Endothelial cell of umbilical vein (primary cell): Measurements from ENCODE around the gene TADA2B. TPM values are rescaled to one million over a fixed set of nuclear protein-coding genes. Genes with fewer than 3 reads are reported as not detected.

Experiments used
- BruUV-seq: library from RNA; stranded (reverse); fragments of 400-500 nt; replicated peaks from 2 replicates; lab custom pipeline; 2021; lab: Mats Ljungman, UMichigan
- CTCF ChIA-PET: fragments of 300-600, 350-600 bp; sonication (Branson Sonifier 250); formaldehyde crosslinking; loops from one replicate; lab custom pipeline; 2021; ENCODE audit warnings: antibody characterized with exemption, inconsistent platforms; lab: Charles Lee
- POLR2A ChIA-PET: fragments of 300-600, 350-600 bp; sonication (Branson Sonifier 250); formaldehyde crosslinking; loops from one replicate; lab custom pipeline; 2021; ENCODE audit warnings: antibody characterized with exemption, inconsistent platforms; lab: Charles Lee
- DNase-seq: peaks from one replicate; pipeline ENCODE4 v3.0.0-alpha.2; 2011; ENCODE audit warnings: low read depth, low spot score
- FAIRE-seq: peaks from 2 replicates; lab custom pipeline; 2011; peaks lifted over from hg19 to GRCh38; lab: Jason Lieb, UNC
- H2AFZ ChIP-seq: 2 replicates; pipeline ENCODE4 v1.6.0; 2012; ENCODE audit warnings: low read depth, low read length, control low read depth, inconsistent platforms
- H3K27ac ChIP-seq: 2 replicates; pipeline ENCODE4 v1.5.1; 2011; ENCODE audit warnings: low read depth, mild to moderate bottlenecking, control low read depth, low read length, moderate library complexity; ENCODE audit not compliant: insufficient read depth
- H3K27me3 ChIP-seq, 2 experiments: 2 replicates each; pipeline versions ENCODE4 v1.6.0 to v1.6.1; 2011; ENCODE audit warnings: low read length in 2 of 2, mixed read lengths in 1 of 2; ENCODE audit not compliant: control insufficient read depth in 2 of 2, insufficient read depth in 2 of 2
- H3K36me3 ChIP-seq, 2 experiments: 2 replicates in 1 of 2; 3 replicates in 1 of 2; pipeline ENCODE4 v1.5.1; 2011; ENCODE audit warnings: low read length in 2 of 2, mild to moderate bottlenecking in 1 of 2, moderate library complexity in 1 of 2; ENCODE audit not compliant: control insufficient read depth in 2 of 2, insufficient read depth in 2 of 2; ENCODE audit errors: extremely low read depth in 1 of 2
- H3K4me1 ChIP-seq: 3 replicates; pipeline ENCODE4 v1.5.1; 2011; ENCODE audit warnings: mild to moderate bottlenecking, low read length; ENCODE audit not compliant: control insufficient read depth, insufficient read depth; ENCODE audit errors: extremely low read depth
- H3K4me2 ChIP-seq: 2 replicates; pipeline ENCODE4 v1.6.1; 2011; ENCODE audit warnings: low read length, control low read depth, mixed read lengths; ENCODE audit not compliant: insufficient read depth
- H3K4me3 ChIP-seq, 3 experiments: fragments of 200-600 bp in 1 of 3; sonication (generic), shearing (Covaris generic) in 1 of 3; replicated peaks in 1 of 3; 2 replicates each; pipeline ENCODE4 v1.5.1; 2011 to 2016; ENCODE audit warnings: control low read depth in 3 of 3, low read length in 3 of 3, mild to moderate bottlenecking in 2 of 3, inconsistent platforms in 1 of 3, low read depth in 1 of 3, moderate library complexity in 1 of 3; ENCODE audit not compliant: insufficient read depth in 1 of 3
- H3K79me2 ChIP-seq: 2 replicates; pipeline ENCODE4 v1.6.0; 2012; ENCODE audit warnings: low read length, inconsistent platforms; ENCODE audit not compliant: control insufficient read depth, insufficient read depth
- H3K9ac ChIP-seq: replicated peaks from 2 replicates; pipeline ENCODE3; 2011; ENCODE audit warnings: low read length, control low read depth; ENCODE audit not compliant: insufficient read depth; ENCODE audit errors: extremely low read depth
- H3K9me1 ChIP-seq: replicated peaks from 3 replicates; pipeline ENCODE4 v1.6.0; 2011; ENCODE audit warnings: mild to moderate bottlenecking, low read length; ENCODE audit not compliant: control insufficient read depth, insufficient read depth; ENCODE audit errors: extremely low read depth
- H3K9me3 ChIP-seq: replicated peaks from 2 replicates; pipeline ENCODE4 v1.5.1; 2012; ENCODE audit warnings: low read length, inconsistent platforms; ENCODE audit not compliant: control insufficient read depth, insufficient read depth
- H4K20me1 ChIP-seq: replicated peaks from 2 replicates; pipeline ENCODE3; 2011; ENCODE audit warnings: mild to moderate bottlenecking, low read length; ENCODE audit not compliant: control insufficient read depth, insufficient read depth; ENCODE audit errors: extremely low read depth
- EZH2 ChIP-seq: IDR thresholded peaks from 2 replicates; pipeline ENCODE4 v1.6.1; 2012; ENCODE audit warnings: borderline replicate concordance, low read depth, mild to moderate bottlenecking, moderate library complexity, low read length, inconsistent platforms; ENCODE audit not compliant: severe bottlenecking
- FOS ChIP-seq: IDR thresholded peaks from 2 replicates; pipeline ENCODE4 v1.6.1; 2011; ENCODE audit warnings: mild to moderate bottlenecking, low read length, moderate library complexity, borderline replicate concordance; ENCODE audit not compliant: insufficient read depth
- GATA2 ChIP-seq: IDR thresholded peaks from 2 replicates; pipeline ENCODE4 v1.7.0; 2011; ENCODE audit warnings: low read depth, mild to moderate bottlenecking, moderate library complexity, mixed read lengths, low read length; ENCODE audit not compliant: insufficient read length, insufficient read depth
- JUN ChIP-seq: IDR thresholded peaks from 2 replicates; pipeline ENCODE4 v1.6.1; 2011; ENCODE audit warnings: borderline replicate concordance, low read depth; ENCODE audit not compliant: insufficient read length, insufficient read depth
- MYC ChIP-seq: IDR thresholded peaks from one replicate; pipeline ENCODE4 v1.6.1; 2011; ENCODE audit warnings: mild to moderate bottlenecking, low read depth, low read length
- POLR2A ChIP-seq: IDR thresholded peaks from 2 replicates; pipeline ENCODE4 v1.6.1; 2012; ENCODE audit warnings: low read depth, mild to moderate bottlenecking, control low read depth, low read length
- POLR2AphosphoS5 ChIP-seq: IDR thresholded peaks from 2 replicates; pipeline ENCODE4 v1.6.1; 2012; ENCODE audit warnings: low read depth, mild to moderate bottlenecking, control low read depth, low read length, moderate library complexity; ENCODE audit not compliant: insufficient read depth
- dilution Hi-C: fragments of 300-500 bp; cut with MboI; formaldehyde crosslinking; loops from one replicate; pipeline ENCODE4 v1.15.0; 2019; ENCODE audit warnings: low sequenced_read_pairs; ENCODE audit not compliant: extremely low pct_ligation_motif_present
- intact Hi-C: fragments of 100-400 bp; cut with micrococcal nuclease; formaldehyde crosslinking; loops from one replicate; pipeline ENCODE4 v1.10.0; 2022
- polyA plus RNA-seq, 4 experiments: library from polyadenylated mRNA; depleted of rRNA in 3 of 4; stranded (reverse) in 3 of 4; unstranded in 1 of 4; fragments of >200 nt; gene quantifications; 2 replicates each; pipeline versions ENCODE4 v1.2.1 to v1.2.3, GENCODE V29; 2011 to 2012; ENCODE audit warnings: missing spikeins in 1 of 4
- total RNA-seq: library from RNA; stranded (reverse); gene quantifications from 2 replicates; pipeline ENCODE4 v1.2.3, GENCODE V29; 2021
- TF ChIP-seq, protein P1 (sequence below), 2 donors: IDR thresholded peaks; 1 replicate in 1 of 2; 2 replicates in 1 of 2; pipeline ENCODE4 v1.5.1; 2011; ENCODE audit warnings: low read length in 2 of 2, mild to moderate bottlenecking in 2 of 2, moderate library complexity in 2 of 2, control low read depth in 1 of 2, inconsistent platforms in 1 of 2, low read depth in 1 of 2; ENCODE audit not compliant: insufficient read depth in 1 of 2; ENCODE audit errors: extremely low read depth in 1 of 2
- TF ChIP-seq, protein P2 (sequence below): IDR thresholded peaks from 2 replicates; pipeline ENCODE4 v1.6.1; 2011; ENCODE audit not compliant: insufficient read depth, insufficient read length

The TADA2B gene
- total and polyA plus RNA-seq, 2 donors (not counting 3 experiments of a cell fraction or from before 2014, with no cell fraction given), result 5.5 to 11.5 TPM

DNA sequence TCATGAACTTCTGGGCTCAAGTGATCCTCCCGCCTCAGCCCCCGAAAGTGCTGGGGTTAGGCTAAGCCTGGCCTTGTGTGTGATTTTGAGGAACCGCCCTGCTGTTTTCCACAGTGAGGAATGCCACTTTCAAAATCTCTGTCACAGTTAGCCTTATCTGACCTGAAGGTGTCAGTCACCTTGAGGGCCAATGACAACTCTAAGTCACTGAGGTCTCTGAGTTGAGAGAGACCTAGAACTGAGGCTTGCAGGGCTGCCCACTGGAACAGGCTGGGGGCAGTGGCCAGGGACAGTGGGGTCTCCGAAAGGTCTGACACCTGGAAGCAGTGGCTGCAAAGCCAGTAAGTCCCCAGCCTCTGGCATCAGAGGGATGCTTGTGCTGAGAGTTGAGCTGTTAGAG is 6.1 kb downstream of the TADA2B start:
- H4K20me1 ChIP-seq, result no peaks in the 10 kb centered on the region
- FAIRE-seq, result no peak
- CTCF ChIA-PET, result interaction anchor here (1.7 kb wide), 1 partner anchor 10 kb away, joined by 5 read pairs; no protein-coding TSS in a partner anchor

More for the DNA sequence above, 6.1 kb downstream of the TADA2B start:
- H3K27ac ChIP-seq, result no peak overlapping the region
- peaks cover 0 to 2% of the 10 kb centered on the region in 2 experiments for H3K36me3 ChIP-seq
- no peaks in the 10 kb centered on the region for H3K9me1 ChIP-seq
- no peak overlapping the region for H3K4me2 ChIP-seq
- intact Hi-C loops (loop anchor here (10.0 kb wide), 1 partner anchor 264 kb away; the partner anchor contains the start of gene KIAA0232), dilution Hi-C loops (no loop called here)
- TF ChIP-seq, protein P1, sequence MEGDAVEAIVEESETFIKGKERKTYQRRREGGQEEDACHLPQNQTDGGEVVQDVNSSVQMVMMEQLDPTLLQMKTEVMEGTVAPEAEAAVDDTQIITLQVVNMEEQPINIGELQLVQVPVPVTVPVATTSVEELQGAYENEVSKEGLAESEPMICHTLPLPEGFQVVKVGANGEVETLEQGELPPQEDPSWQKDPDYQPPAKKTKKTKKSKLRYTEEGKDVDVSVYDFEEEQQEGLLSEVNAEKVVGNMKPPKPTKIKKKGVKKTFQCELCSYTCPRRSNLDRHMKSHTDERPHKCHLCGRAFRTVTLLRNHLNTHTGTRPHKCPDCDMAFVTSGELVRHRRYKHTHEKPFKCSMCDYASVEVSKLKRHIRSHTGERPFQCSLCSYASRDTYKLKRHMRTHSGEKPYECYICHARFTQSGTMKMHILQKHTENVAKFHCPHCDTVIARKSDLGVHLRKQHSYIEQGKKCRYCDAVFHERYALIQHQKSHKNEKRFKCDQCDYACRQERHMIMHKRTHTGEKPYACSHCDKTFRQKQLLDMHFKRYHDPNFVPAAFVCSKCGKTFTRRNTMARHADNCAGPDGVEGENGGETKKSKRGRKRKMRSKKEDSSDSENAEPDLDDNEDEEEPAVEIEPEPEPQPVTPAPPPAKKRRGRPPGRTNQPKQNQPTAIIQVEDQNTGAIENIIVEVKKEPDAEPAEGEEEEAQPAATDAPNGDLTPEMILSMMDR (IDR thresholded peaks at IDR 0.05; ENCODE audit: extremely low read depth in 1 of 2, insufficient read depth in 1 of 2, low read depth in 1 of 2, low read length in 2 of 2), result no peak
- TF ChIP-seq, protein P2, sequence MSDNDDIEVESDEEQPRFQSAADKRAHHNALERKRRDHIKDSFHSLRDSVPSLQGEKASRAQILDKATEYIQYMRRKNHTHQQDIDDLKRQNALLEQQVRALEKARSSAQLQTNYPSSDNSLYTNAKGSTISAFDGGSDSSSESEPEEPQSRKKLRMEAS, result no peak
- TF ChIP-seq MYC, result no peak
- TF ChIP-seq JUN, result no peak
- no peak for TF ChIP-seq GATA2
- TF ChIP-seq FOS, result no peak
- no peak for TF ChIP-seq POLR2AphosphoS5
- TF ChIP-seq POLR2A, result no peak
- TF ChIP-seq EZH2, result no peak
- peaks cover 53% of the 10 kb centered on the region for H3K79me2 ChIP-seq
- POLR2A ChIA-PET, result no interaction called here
- H3K9ac ChIP-seq, result no peak overlapping the region
- H3K4me3 ChIP-seq, result no peak overlapping the region
- no peaks in the 10 kb centered on the region for H3K27me3 ChIP-seq
- no peaks in the 10 kb centered on the region for H3K9me3 ChIP-seq
- H3K4me1 ChIP-seq, result peaks cover 5% of the 10 kb centered on the region
- H2AFZ ChIP-seq, result no peak overlapping the region
- no TSS peak for BruUV-seq
- DNase-seq, result no peak
